Measurements from ENCODE around the gene CLEC4C.

GRCh38 chr12:7709969-7710675, 37.1 kb downstream of the CLEC4C start:
- TF ChIP-seq, protein P1, sequence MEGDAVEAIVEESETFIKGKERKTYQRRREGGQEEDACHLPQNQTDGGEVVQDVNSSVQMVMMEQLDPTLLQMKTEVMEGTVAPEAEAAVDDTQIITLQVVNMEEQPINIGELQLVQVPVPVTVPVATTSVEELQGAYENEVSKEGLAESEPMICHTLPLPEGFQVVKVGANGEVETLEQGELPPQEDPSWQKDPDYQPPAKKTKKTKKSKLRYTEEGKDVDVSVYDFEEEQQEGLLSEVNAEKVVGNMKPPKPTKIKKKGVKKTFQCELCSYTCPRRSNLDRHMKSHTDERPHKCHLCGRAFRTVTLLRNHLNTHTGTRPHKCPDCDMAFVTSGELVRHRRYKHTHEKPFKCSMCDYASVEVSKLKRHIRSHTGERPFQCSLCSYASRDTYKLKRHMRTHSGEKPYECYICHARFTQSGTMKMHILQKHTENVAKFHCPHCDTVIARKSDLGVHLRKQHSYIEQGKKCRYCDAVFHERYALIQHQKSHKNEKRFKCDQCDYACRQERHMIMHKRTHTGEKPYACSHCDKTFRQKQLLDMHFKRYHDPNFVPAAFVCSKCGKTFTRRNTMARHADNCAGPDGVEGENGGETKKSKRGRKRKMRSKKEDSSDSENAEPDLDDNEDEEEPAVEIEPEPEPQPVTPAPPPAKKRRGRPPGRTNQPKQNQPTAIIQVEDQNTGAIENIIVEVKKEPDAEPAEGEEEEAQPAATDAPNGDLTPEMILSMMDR (IDR thresholded peaks at IDR 0.05) = no peak
- no peak for TF ChIP-seq POLR2AphosphoS5 (IDR thresholded peaks at IDR 0.05)
- TF ChIP-seq POLR2A (IDR thresholded peaks at IDR 0.05) = no peak

All from prostate gland (tissue), 2 donors.